NK-92 (cell line): ENCODE data around the gene PIPOX.

ENCODE experiments used
- DNase-seq: peaks from one replicate; lab custom pipeline; 2025; ENCODE audit not compliant: unreplicated experiment; lab: John Stamatoyannopoulos, UW

PIPOX gene

GRCh38 chr17:29018788-29019474 lies 24.0 kb upstream of the PIPOX start:
- DNase-seq = no peak

- DNase-seq = no peak
Observed at GRCh38 chr17:29019475-29020181, 23.3 kb upstream of the PIPOX start.

GRCh38 chr17:29020576-29020975 lies 22.4 kb upstream of the PIPOX start:
- DNase-seq = no peak

GRCh38 chr17:29021226-29021625 lies 21.7 kb upstream of the PIPOX start:
- DNase-seq = no peak

- DNase-seq = no peak
Observed at GRCh38 chr17:29022074-29022473, 20.9 kb upstream of the PIPOX start.

- no peak for DNase-seq
Observed at GRCh38 chr17:29024316-29024952, 18.5 kb upstream of the PIPOX start.

GRCh38 chr17:29031488-29031887 lies 11.5 kb upstream of the PIPOX start:
- DNase-seq = no peak

- no peak for DNase-seq
Observed at GRCh38 chr17:29032013-29032856, 10.7 kb upstream of the PIPOX start.

- DNase-seq = no peak
Observed at GRCh38 chr17:29032857-29033197, 10.1 kb upstream of the PIPOX start.

GRCh38 chr17:29034510-29034909 lies 8.4 kb upstream of the PIPOX start:
- no peak for DNase-seq

- no peak for DNase-seq
Observed at GRCh38 chr17:29036584-29036983, 6.4 kb upstream of the PIPOX start.

GRCh38 chr17:29037739-29038084 lies 5.2 kb upstream of the PIPOX start:
- no peak for DNase-seq

GRCh38 chr17:29038085-29038795 lies 4.7 kb upstream of the PIPOX start:
- no peak for DNase-seq

GRCh38 chr17:29039764-29040598 lies 3.0 kb upstream of the PIPOX start:
- no peak for DNase-seq

GRCh38 chr17:29041091-29041490 lies 1.9 kb upstream of the PIPOX start:
- no peak for DNase-seq

- DNase-seq = no peak
Observed at GRCh38 chr17:29041571-29041970, 1.4 kb upstream of the PIPOX start.

- DNase-seq = no peak
Observed at GRCh38 chr17:29042026-29042678, 789 bp upstream of the PIPOX start.

- DNase-seq = no peak
Observed at GRCh38 chr17:29043539-29044145, 701 bp downstream of the PIPOX start.

- DNase-seq = no peak
Observed at GRCh38 chr17:29045026-29045425, 2.1 kb downstream of the PIPOX start.
